ENCODE results near the gene FBXW5.

FBXW5 gene

GRCh38 chr9:136961279-136962065, 16.9 kb upstream of the FBXW5 start:
- DNase-seq (ENCODE audit: low spot score), result no peak

DNA sequence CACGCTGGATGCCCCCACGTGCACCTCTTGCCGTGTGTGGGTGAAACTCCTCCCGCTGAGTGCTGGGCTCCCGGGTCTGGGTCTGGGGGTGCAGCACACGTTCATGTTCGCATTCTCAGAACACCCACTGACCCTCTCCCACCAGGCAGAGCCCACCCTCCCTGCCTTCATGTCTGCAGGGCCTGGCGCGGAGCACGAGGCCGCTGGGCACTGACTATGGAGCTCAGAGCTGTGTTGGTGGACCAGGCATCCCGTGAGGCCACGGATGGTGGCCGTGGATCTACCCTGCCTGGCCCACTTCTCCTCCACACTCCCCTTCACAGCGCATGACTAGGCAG, 16.4 kb upstream of the FBXW5 start:
- DNase-seq (ENCODE audit: low spot score), result no peak

DNA sequence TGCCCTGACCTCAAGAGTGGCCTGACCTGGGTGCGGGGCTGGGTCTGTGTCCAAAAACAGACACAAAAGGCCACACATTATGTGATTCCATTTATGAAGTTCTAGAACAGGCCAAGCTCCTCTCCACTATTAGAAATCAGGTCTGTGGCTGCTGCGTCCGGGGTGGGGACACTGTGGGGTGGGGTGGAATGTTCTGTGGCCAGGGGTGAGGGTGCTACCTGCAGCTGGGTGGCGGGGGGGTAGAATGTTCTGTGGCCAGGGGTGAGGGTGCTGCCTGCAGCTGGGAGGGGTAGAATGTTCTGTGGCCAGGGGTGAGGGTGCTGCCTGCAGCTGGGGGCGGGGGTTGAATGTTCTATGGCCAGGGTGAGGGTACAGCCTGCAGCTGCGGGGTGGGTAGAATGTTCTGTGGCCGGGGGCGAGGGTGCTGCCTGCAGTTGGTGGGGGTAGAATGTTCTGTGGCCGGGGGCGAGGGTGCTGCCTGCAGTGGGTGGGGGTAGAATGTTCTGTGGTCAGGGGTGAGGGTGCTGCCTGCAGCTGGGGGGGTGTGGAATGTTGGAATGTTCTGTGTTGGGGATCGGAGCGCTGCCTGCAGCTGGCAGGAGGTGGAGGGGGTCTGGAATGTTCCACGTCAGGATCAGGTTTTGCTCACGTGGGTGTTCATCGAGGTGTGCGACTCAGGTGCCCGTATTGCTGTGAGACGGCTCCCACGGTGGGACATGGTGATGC, 15.8 kb upstream of the FBXW5 start:
- DNase-seq (ENCODE audit: low spot score), result no peak

DNA sequence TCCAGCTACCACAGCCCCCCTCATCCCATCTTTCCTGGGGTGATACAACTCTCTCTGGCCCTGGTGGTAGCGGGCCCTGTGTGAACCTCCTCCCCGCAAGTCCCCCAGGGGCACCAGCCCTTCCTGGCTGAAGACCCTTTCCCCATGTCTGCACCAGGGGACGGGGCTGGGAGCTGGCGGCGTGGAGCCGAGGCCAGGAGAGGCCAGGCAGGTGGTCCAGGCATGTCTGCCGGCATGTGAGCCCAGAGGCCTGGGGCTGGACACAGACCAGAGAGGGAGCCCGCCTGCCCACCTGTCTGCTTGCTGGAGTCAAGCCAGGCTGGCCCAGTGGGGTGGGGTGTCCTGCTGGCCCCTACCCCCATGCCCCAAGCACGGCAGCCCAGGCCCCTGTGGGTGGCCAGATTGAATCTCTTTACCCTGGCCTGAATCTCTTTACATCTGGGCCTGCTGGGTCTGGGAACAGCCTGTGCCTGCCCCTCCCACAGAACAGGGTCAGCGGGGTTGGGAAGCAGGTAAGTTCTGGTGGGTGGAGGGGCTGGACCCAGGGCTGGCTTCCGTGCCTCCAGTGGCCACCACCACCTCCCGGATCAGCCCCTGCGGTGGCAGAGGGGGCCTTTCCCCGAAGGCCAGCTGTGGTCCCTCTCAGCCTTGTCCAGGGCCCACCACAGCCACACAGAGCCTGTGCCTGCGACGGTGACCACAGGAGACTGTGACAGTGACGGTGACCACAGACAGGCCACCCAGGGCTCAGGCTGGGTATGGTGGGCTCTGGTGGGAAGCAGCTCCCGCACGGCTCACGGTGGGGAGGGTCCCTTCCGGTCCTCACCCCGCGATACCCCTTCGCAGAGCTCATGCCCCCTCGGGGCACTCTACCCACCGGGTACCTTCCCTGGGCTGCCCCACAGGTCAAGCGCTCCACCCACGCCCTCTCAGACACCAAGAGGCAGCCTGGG, 14.6 kb upstream of the FBXW5 start:
- no peak for DNase-seq (ENCODE audit: low spot score)

DNA sequence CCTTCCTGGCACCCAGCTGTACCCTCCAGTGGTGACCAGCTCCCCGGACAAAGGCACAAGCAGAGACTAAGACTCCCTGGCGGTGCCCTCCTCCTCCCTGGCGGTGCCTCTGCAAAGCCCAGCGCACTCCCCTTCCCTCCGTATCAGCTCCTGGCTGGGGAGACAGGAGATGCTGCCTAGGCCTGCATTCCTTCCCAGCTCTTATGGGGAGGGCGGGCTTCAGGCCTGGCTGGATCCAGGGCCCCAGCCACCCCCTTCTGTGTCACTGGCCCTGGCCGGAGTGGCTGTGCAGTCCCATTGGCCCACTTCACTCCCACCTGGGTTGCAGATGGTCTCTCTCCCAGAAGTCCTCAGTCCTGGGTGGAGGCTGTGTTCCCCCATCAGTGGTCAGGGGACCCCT, 13.9 kb upstream of the FBXW5 start:
- DNase-seq (ENCODE audit: low spot score), result no peak

DNA sequence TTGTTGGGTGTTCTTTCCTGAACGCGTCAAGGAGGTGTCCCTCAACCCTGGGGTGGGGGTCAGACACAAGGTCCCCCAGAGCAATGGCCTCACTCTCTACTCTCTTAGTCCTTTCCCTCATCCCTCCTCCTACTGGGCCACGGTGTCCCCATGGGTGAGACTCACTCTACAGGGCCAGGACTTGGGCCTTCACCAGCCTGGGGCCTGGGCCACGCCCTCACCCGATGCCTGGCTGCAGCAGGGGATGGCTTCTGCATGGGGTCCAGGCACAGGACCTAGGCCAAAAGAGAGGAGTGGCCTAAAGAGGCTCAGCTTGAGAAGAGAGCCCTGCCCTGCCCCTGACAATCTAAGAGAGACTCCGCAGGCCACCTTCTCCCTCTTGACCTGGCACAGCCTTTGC, 13.4 kb upstream of the FBXW5 start:
- no peak for DNase-seq (ENCODE audit: low spot score)

DNA sequence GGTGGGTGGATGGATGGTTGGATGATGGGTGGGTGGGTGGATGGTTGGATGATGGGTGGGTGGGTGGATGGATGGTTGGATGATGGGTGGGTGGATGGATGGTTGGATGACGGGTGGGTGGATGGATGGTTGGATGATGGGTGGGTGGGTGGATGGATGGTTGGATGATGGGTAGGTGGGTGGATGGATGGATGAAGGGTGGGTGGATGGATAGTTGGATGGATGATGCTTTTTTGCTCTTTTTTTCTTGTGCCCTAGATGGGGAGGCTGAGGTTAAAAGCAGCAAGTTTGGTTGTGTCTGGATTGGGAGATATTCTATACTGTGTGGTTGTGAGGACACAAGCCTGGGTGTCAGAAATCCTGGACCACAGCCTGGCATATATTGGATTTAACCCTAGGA, 12.9 kb upstream of the FBXW5 start:
- no peak for DNase-seq (ENCODE audit: low spot score)

DNA sequence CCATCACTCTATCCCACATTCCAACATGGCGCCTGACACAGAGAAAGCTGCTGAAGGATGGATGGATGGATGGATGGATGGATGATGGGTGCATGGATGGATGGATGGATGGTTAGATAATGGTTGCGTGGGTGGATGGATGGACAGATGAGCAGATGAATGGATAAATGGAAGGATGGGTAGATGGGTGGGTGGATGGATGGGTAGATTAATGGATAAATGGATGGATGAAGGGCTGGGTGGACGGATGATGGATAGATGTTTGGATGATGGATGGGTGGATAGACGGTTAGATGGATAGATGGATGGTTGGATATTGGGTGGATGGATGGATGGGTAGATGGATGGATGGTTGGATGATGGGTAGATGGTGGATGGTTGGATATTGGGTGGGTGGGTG, 12.1 kb upstream of the FBXW5 start:
- DNase-seq (ENCODE audit: low spot score), result no peak

- no peak for DNase-seq (ENCODE audit: low spot score)
Observed at GRCh38 chr9:136955943-136956335, 11.4 kb upstream of the FBXW5 start.

- DNase-seq (ENCODE audit: low spot score), result no peak
Observed at GRCh38 chr9:136955202-136955942, 10.8 kb upstream of the FBXW5 start.

GRCh38 chr9:136954270-136955083, 9.9 kb upstream of the FBXW5 start:
- no peak for DNase-seq (ENCODE audit: low spot score)

- no peak for DNase-seq (ENCODE audit: low spot score)
Observed at GRCh38 chr9:136953771-136954269, 9.3 kb upstream of the FBXW5 start.

- no peak for DNase-seq (ENCODE audit: low spot score)
Observed at GRCh38 chr9:136952876-136953770, 8.6 kb upstream of the FBXW5 start.

- DNase-seq (ENCODE audit: low spot score), result no peak
Observed at GRCh38 chr9:136952321-136952850, 7.8 kb upstream of the FBXW5 start.

GRCh38 chr9:136951541-136952320, 7.2 kb upstream of the FBXW5 start, which contains the start of gene LCN12:
Gene LCN12, plus strand, starts transcription at chr9:136952273. Its CDS starts 55 bp downstream, at chr9:136952328.
- no peak for DNase-seq (ENCODE audit: low spot score)

DNA sequence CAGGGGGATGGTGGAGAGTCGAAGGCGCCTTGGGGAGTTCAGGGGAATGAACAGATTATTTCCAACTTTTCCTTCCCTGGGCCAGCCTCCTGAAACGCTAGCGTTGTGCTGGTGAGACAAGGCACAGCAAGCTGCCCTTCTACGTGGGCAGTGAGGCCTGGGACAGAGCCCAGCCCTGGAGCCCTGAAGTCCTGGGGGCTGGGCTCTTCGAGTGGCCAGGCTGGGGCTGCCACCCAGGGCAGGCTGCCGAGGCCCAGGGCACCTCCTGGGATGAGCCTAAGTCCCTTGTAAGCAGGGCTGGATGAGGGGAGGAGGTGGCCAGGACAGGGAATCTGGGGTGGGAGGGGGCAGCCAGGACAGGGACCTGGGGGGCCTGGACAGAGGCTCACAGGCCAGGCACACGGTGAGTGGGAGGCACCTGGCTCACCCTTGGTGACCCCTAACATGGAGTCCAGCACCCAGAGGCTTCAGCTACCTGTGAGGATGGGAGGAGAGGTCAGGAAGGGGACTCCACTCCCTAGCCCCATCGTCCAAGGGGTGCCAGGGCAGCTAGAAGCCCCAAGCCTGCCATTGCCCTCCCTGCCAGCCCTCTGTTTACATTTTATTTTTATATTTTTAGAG, 6.2 kb upstream of the FBXW5 start:
- DNase-seq (ENCODE audit: low spot score), result no peak

GRCh38 chr9:136949817-136950655, 5.5 kb upstream of the FBXW5 start:
- DNase-seq (ENCODE audit: low spot score), result peak; percentile 100
